HFF-Myc (cell line): ENCODE data around the gene MCOLN2.
"Not testable (repeated sequence)": the region's sequence is repeated elsewhere in the genome, so short reads cannot be mapped to it uniquely, and the experiment has no call there.

Experiments used
- DNase-seq: peaks from one replicate; pipeline ENCODE4 v3.0.0-alpha.2; 2011; ENCODE audit warnings: low read depth; ENCODE audit errors: extremely low read depth
- H3K4me3 ChIP-seq: replicated peaks from 2 replicates; pipeline ENCODE4 v1.5.1; 2011; ENCODE audit warnings: low read depth, mild to moderate bottlenecking, control low read depth, low read length
- CTCF ChIP-seq: IDR thresholded peaks from 2 replicates; pipeline ENCODE4 v1.5.1; 2012; ENCODE audit warnings: mild to moderate bottlenecking, low read depth, low read length, control low read depth; ENCODE audit errors: missing control alignments

MCOLN2 gene

GRCh38 chr1:85001742-85002141, 4.8 kb upstream of the MCOLN2 start:
- no peak overlapping the region for H3K4me3 ChIP-seq
- no peak for DNase-seq
- TF ChIP-seq CTCF = no peak

GRCh38 chr1:84998642-84999280, 1.8 kb upstream of the MCOLN2 start:
- DNase-seq = no peak
- no peak for TF ChIP-seq CTCF
- H3K4me3 ChIP-seq = no peak overlapping the region; the same call in 1 of the 2 replicates

GRCh38 chr1:84997667-84998600, 1.0 kb upstream of the MCOLN2 start:
- TF ChIP-seq CTCF = no peak
- H3K4me3 ChIP-seq = peak overlapping the region; percentile 56
- no peak for DNase-seq

GRCh38 chr1:84995484-84996334, 1.2 kb downstream of the MCOLN2 start:
- no peak for TF ChIP-seq CTCF
- DNase-seq = no peak
- H3K4me3 ChIP-seq = peak overlapping the region; percentile 56

- no peak for DNase-seq
- TF ChIP-seq CTCF = no peak
- H3K4me3 ChIP-seq = no peak overlapping the region
Observed at GRCh38 chr1:84991097-84991920, 5.6 kb downstream of the MCOLN2 start.

GRCh38 chr1:84988588-84988987, 8.3 kb downstream of the MCOLN2 start:
- no peak for TF ChIP-seq CTCF
- H3K4me3 ChIP-seq = no peak overlapping the region
- DNase-seq = no peak

- H3K4me3 ChIP-seq, DNase-seq: not testable (repeated sequence)
Observed at GRCh38 chr1:84986561-84986960, 10.4 kb downstream of the MCOLN2 start.
